PC-3 (cell line): ENCODE measurements around the gene ADAMTS17.

Source experiments
- CTCF ChIP-seq: fragments of 300-600 bp; sonication (generic); conservative IDR thresholded peaks from 2 replicates; pipeline ENCODE4 v1.5.1; 2017; ENCODE audit warnings: antibody characterized with exemption, low read depth, mild to moderate bottlenecking, low read length
- EZH2phosphoT487 ChIP-seq: fragments of 300-600 bp; sonication (generic); IDR thresholded peaks from 2 replicates; pipeline ENCODE4 v1.6.1; 2018; ENCODE audit warnings: mild to moderate bottlenecking, antibody characterized with exemption, low read length, borderline replicate concordance

- TF ChIP-seq CTCF (no peak), EZH2phosphoT487 (no peak)
These were observed 42.3 kb upstream of the ADAMTS17 start for GRCh38 chr15:100384108-100384410.
